DMS 273 (cell line): ENCODE data around the gene ELOVL7.
"Not testable (repeated sequence)": the region's sequence is repeated elsewhere in the genome, so short reads cannot be mapped to it uniquely, and the experiment has no call there.

Experiments
- DNase-seq: peaks from one replicate; lab custom pipeline; 2025; ENCODE audit not compliant: unreplicated experiment; lab: John Stamatoyannopoulos, UW

The ELOVL7 gene

DNA sequence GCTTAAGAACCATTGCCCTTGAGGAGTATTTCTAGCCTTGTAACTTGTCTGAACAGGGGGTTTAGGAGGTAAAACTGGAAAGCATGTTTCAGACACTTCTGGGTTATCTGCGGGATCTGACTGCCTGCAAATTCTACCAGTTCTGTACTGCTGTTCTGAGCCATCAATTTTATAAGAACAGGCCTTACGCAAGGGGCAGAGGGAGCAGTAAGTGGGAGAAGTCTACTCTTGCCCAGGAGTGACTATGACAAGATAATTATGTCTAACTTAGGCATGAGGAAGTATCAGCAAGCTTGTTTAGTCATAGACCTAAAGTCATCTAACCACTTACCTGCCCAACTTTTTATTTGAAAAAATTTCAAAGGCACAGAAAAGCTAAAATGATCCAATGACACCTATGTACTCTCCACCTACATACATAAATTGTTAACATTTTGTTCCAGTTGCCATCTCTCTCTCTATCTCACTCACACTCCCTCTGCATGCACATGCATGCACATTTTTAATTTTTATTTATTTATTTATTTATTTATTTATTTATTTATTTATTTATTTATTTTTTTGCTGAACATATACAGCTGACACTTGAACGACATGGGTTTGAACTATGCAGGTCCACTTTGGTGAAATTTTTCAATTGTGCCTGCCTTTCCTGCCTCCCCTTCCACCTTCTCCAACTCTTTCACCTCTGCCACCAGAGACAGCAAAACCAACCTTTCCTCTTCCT, 125.7 kb downstream of the ELOVL7 start:
- no peak for DNase-seq

- not testable (repeated sequence) for DNase-seq
Observed at GRCh38 chr5:60715201-60715928, 128.7 kb downstream of the ELOVL7 start.

DNA sequence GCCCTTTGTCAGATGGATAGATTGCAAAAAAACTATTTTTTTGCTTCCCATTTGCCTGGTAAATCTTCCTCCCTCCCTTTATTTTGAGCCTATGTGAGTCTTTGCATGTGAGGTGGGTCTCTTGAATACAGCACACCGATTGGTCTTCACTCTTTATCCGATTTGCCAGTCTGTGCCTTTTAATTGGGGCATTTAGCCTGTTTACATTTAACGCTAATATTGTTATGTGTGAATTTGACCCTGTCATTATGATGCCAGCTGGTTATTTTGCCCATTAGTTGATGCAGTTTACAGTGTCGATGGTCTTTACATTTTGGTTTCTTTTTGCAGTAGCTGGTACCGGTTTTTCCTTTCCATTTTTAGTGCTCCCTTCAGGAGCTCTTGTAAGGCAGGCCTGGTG, 131.1 kb downstream of the ELOVL7 start:
- no peak for DNase-seq

DNA sequence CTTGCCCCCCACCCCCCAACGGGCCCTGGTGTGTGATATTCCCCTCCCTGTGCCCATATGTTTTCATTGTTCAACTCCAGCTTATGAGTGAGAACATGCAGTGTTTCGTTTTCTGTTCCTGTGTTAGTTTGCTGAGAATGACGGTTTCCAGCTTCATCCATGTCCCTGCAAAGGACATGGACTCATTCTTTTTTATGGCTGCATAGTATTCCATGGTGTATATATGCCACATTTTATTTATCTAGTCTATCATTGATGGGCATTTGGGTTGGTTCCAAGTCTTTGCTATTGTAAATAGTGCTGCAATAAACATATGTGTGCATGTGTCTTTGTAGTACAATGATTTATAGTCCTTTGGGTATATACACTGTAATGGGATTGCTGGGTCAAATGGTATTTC, 132.2 kb downstream of the ELOVL7 start:
- not testable (repeated sequence) for DNase-seq

GRCh38 chr5:60710362-60710761, 133.7 kb downstream of the ELOVL7 start:
- DNase-seq, result no peak

DNA sequence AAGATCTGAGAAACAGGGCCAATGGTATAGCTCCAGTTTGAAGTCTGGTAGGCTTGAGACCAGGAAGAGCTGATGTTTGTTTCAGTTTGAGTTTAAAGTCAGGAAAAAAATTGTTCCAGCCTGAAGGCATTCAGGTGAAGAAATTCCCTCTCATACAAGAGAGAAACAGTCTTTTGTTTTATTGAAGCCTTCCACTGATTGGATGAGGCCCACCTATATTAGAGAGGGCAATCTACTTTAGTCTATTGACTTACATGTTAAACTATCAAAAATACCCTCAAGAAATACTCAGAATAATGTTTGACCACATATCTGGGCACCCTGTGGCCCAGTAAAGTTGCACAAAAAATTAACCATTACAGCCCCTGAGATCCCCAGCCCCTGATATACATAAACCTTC, 138.9 kb downstream of the ELOVL7 start:
- no peak for DNase-seq

GRCh38 chr5:60703944-60704343, 140.1 kb downstream of the ELOVL7 start:
- no peak for DNase-seq
